SW480 (cell line): ENCODE measurements around the gene SLC40A1.

ENCODE experiments used
- DNase-seq: peaks from one replicate; pipeline ENCODE4 v3.0.0-alpha.2; 2016; ENCODE audit warnings: low spot score

The SLC40A1 gene

GRCh38 chr2:189569295-189569910, 11.2 kb downstream of the SLC40A1 start:
- DNase-seq = no peak

GRCh38 chr2:189566046-189566445, 14.5 kb downstream of the SLC40A1 start:
- DNase-seq = no peak

GRCh38 chr2:189561371-189562038, 19.1 kb downstream of the SLC40A1 start:
- DNase-seq = no peak

GRCh38 chr2:189560273-189560586, 20.4 kb downstream of the SLC40A1 start:
- no peak for DNase-seq

GRCh38 chr2:189559579-189560272, 20.9 kb downstream of the SLC40A1 start:
- no peak for DNase-seq

GRCh38 chr2:189558516-189559272, 21.9 kb downstream of the SLC40A1 start:
- DNase-seq = peak; percentile 13

- DNase-seq = no peak
These were observed 23.2 kb downstream of the SLC40A1 start for GRCh38 chr2:189557373-189557772.

- no peak for DNase-seq
These were observed 24.1 kb downstream of the SLC40A1 start for GRCh38 chr2:189556526-189556925.

- no peak for DNase-seq
These were observed 25.4 kb downstream of the SLC40A1 start for GRCh38 chr2:189555232-189555631.

GRCh38 chr2:189553504-189554088, 27.0 kb downstream of the SLC40A1 start:
- peak; percentile 33 for DNase-seq

GRCh38 chr2:189552991-189553404, 27.6 kb downstream of the SLC40A1 start:
- DNase-seq = no peak

GRCh38 chr2:189552334-189552990, 28.1 kb downstream of the SLC40A1 start:
- DNase-seq = no peak

- no peak for DNase-seq
These were observed 28.8 kb downstream of the SLC40A1 start for GRCh38 chr2:189551808-189552207.

- DNase-seq = no peak
These were observed 31.1 kb downstream of the SLC40A1 start for GRCh38 chr2:189549449-189549832.

- no peak for DNase-seq
These were observed 31.7 kb downstream of the SLC40A1 start for GRCh38 chr2:189548666-189549448.

- DNase-seq = no peak
These were observed 35.2 kb downstream of the SLC40A1 start for GRCh38 chr2:189545418-189545817.

- DNase-seq = no peak
These were observed 36.1 kb downstream of the SLC40A1 start for GRCh38 chr2:189544318-189545042.

- no peak for DNase-seq
These were observed 37.2 kb downstream of the SLC40A1 start for GRCh38 chr2:189543367-189543766.

- DNase-seq = no peak
These were observed 38.3 kb downstream of the SLC40A1 start for GRCh38 chr2:189542145-189542882.

- DNase-seq = no peak
These were observed 39.0 kb downstream of the SLC40A1 start for GRCh38 chr2:189541591-189541990.
